ENCODE data around the gene SEZ6L2. TPM values are rescaled to one million over a fixed set of nuclear protein-coding genes. Genes with fewer than 3 reads are reported as not detected.

The SEZ6L2 gene
- total RNA-seq, 1 donor from 2014 or later = not detected

DNA sequence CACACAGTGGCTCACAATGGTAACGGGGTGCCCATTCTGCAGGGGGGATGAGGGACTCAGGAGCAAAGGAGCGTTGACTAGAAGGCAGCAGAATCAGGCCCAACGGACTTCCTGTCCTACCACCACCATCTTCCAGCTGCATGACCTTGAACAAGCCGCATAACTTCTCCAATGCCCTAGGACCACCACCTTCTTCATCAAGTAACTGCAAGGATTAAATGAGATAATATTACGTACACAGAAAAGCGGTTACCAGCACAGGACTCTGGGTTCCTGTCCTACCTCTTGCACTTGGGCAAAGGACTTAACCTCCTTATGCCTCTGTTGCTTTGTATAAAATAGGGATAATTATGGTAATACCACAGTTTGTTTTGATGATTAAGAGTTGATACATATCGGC is 5.6 kb upstream of the SEZ6L2 start:
- ChIA-PET CTCF (no interaction called here), POLR2A (no interaction called here)
- DNase-seq = no peak
- ATAC-seq (ENCODE audit: low read depth) = no peak
- Mint-ChIP-seq H3K4me1 (peaks cover 5% of the 10 kb centered on the region), H3K36me3 (ENCODE audit: low read depth) (peaks cover 8% of the 10 kb centered on the region), H3K9me3 (no peaks in the 10 kb centered on the region), H3K4me3 (no peak overlapping the region), H3K27ac (no peak overlapping the region), H3K27me3 (peaks cover 8% of the 10 kb centered on the region)
- intact Hi-C loops (cut with micrococcal nuclease) = no loop called here
- no peak for TF ChIP-seq CTCF (IDR thresholded peaks at IDR 0.05)

DNA sequence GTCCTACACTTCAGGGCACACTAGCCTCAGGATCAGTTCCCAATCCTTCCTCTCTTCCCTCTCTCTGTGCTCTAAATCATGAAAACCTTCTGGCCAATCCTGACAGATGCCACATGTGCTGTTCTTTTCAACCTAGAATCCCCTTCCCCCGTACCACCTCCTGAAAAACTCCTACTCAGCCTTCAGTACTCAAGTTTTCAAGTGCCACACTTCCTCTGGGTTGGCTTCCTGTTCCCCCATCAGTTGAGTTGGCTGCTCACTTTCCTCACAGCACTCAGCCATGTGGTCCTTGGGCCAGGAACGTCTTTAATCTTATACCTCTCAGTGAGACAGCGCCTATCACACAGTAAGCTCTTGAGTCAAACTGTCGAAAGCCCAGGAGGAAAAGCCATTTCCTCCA is 4.2 kb upstream of the SEZ6L2 start:
- DNase-seq = no peak
- Mint-ChIP-seq H3K9me3 (no peaks in the 10 kb centered on the region), H3K4me3 (no peak overlapping the region), H3K27ac (no peak overlapping the region), H3K4me1 (peaks cover 5% of the 10 kb centered on the region), H3K27me3 (peaks cover 12% of the 10 kb centered on the region), H3K36me3 (ENCODE audit: low read depth) (peaks cover 8% of the 10 kb centered on the region)
- ChIA-PET CTCF (no interaction called here), POLR2A (no interaction called here)
- ATAC-seq (ENCODE audit: low read depth) = no peak
- intact Hi-C loops (cut with micrococcal nuclease) = no loop called here
- TF ChIP-seq CTCF (IDR thresholded peaks at IDR 0.05) = no peak

DNA sequence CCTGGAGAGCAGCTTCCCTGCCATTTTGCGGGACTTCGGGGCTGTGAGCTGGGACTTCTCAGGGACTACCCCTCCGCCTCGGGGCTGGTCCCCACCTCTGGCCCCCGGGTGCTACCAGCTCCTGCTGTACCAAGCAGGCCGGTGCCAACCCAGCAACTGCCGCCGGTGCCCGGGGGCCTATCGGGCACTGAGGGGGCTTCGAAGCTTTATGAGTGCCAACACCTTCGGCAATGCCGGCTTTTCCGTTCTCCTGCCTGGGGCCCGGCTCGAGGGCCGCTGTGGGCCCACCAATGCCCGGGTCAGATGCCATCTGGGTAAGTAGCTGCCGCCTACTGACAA is 2.2 kb upstream of the SEZ6L2 start:
- H3K4me1 Mint-ChIP-seq = peaks cover 5% of the 10 kb centered on the region
- intact Hi-C loops (cut with micrococcal nuclease) = no loop called here
- peaks cover 26% of the 10 kb centered on the region for H3K27me3 Mint-ChIP-seq
- H3K36me3 Mint-ChIP-seq (ENCODE audit: low read depth) = peaks cover 3% of the 10 kb centered on the region
- no peak overlapping the region for H3K27ac Mint-ChIP-seq
- no peak for TF ChIP-seq CTCF (IDR thresholded peaks at IDR 0.05)
- no peaks in the 10 kb centered on the region for H3K9me3 Mint-ChIP-seq
- H3K4me3 Mint-ChIP-seq = no peak overlapping the region
- POLR2A ChIA-PET = interaction anchor here (0.5 to 1.1 kb wide), 2 partner anchors 97 to 149 kb away, joined by 3 read pairs; no protein-coding TSS in a partner anchor
- CTCF ChIA-PET = no interaction called here
- DNase-seq = no peak
- no peak for ATAC-seq (ENCODE audit: low read depth)

DNA sequence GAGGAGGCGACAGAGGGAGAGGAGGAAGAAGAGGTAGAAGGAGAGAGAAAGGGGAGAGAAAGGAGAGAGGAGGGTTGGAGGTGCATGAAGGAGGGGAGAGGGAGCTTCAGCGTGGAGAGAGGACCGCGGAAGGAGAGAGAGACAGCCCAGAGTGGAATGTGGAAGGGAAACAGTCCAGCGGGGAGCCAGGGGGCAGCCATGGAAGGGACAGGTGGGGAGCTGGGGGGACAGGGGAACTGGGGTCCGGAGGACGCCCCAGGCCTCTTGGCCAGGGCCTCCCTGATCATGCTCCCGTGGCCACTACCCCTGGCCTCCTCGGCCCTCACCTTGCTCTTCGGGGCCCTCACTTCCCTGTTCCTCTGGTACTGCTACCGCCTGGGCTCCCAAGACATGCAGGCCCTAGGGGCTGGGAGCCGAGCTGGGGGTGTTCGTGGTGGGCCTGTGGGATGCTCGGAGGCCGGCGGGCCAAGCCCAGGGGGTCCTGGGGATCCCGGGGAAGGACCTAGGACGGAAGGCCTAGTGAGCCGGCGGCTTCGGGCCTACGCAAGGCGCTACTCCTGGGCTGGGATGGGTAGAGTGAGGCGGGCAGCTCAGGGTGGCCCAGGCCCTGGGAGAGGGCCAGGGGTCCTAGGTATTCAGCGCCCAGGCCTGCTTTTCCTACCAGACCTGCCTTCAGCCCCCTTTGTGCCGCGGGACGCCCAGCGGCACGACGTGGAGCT is 1.7 kb upstream of the SEZ6L2 start:
- peak overlapping the region; percentile 77 for H3K4me3 Mint-ChIP-seq
- H3K4me1 Mint-ChIP-seq = peaks cover 5% of the 10 kb centered on the region
- no peak for TF ChIP-seq CTCF (IDR thresholded peaks at IDR 0.05)
- H3K27me3 Mint-ChIP-seq = peaks cover 28% of the 10 kb centered on the region
- CTCF ChIA-PET = no interaction called here
- POLR2A ChIA-PET = interaction anchor here (1.1 kb wide), 1 partner anchor 96 kb away, joined by 3 read pairs; no protein-coding TSS in a partner anchor
- no peak overlapping the region for H3K27ac Mint-ChIP-seq
- intact Hi-C loops (cut with micrococcal nuclease) = loop anchor here (1.0 kb wide), 3 partner anchors 25 to 60 kb away; partner anchors contain the start of genes CDIPT and KCTD13
- no peaks in the 10 kb centered on the region for H3K36me3 Mint-ChIP-seq (ENCODE audit: low read depth)
- no peaks in the 10 kb centered on the region for H3K9me3 Mint-ChIP-seq
- no peak for ATAC-seq (ENCODE audit: low read depth)
- DNase-seq = no peak

- ChIA-PET CTCF (no interaction called here), POLR2A (interaction anchor here (0.5 to 1.2 kb wide), 8 partner anchors 23 to 1000 kb away, joined by 3 to 10 read pairs (median 3); partner anchors contain the start of genes HIRIP3 and KCTD13)
- no peak for TF ChIP-seq CTCF (IDR thresholded peaks at IDR 0.05)
- H3K4me1 Mint-ChIP-seq = peaks cover 5% of the 10 kb centered on the region
- peak within 1 kb of the TSS; percentile 77 for H3K4me3 Mint-ChIP-seq
- peak; percentile 90 for ATAC-seq (ENCODE audit: low read depth)
- no peaks in the 10 kb centered on the region for H3K9me3 Mint-ChIP-seq
- H3K27ac Mint-ChIP-seq = no peak within 1 kb of the TSS
- H3K36me3 Mint-ChIP-seq (ENCODE audit: low read depth) = no peaks in the 10 kb centered on the region
- intact Hi-C loops (cut with micrococcal nuclease) = loop anchor here (1.0 kb wide), 3 partner anchors 26 to 61 kb away; partner anchors contain the start of genes CDIPT and KCTD13
- DNase-seq = no peak
- H3K27me3 Mint-ChIP-seq = peaks cover 33% of the 10 kb centered on the region
Observed at GRCh38 chr16:29900102-29900887, 945 bp upstream of the SEZ6L2 start, which contains the start of gene ASPHD1. TSS of gene ASPHD1 (plus strand) at chr16:29900488. CDS start at chr16:29900972, 484 bp downstream.

All from activated B cell treated with CpG ODN at 0.5 μM for 24 hours (primary cell).